ENCODE measurements around the gene CASK.

Gene CASK

GRCh38 chrX:41561045-41561444 lies 362.3 kb downstream of the CASK start:
- peak; percentile 64 for DNase-seq (ENCODE audit: low read depth)

GRCh38 chrX:41559235-41560052 lies 363.9 kb downstream of the CASK start:
- no peak for DNase-seq (ENCODE audit: low read depth)

- DNase-seq (ENCODE audit: low read depth), result no peak
Observed at GRCh38 chrX:41558531-41558930, 364.8 kb downstream of the CASK start.

GRCh38 chrX:41556958-41557357 lies 366.4 kb downstream of the CASK start:
- no peak for DNase-seq (ENCODE audit: low read depth)

GRCh38 chrX:41553688-41554087 lies 369.7 kb downstream of the CASK start:
- DNase-seq (ENCODE audit: low read depth), result no peak

GRCh38 chrX:41548411-41548810 lies 374.9 kb downstream of the CASK start:
- no peak for DNase-seq (ENCODE audit: low read depth)

- DNase-seq (ENCODE audit: low read depth), result no peak
Observed at GRCh38 chrX:41543668-41544067, 379.7 kb downstream of the CASK start.

- DNase-seq (ENCODE audit: low read depth), result no peak
Observed at GRCh38 chrX:41543025-41543424, 380.3 kb downstream of the CASK start.

- DNase-seq (ENCODE audit: low read depth), result no peak
Observed at GRCh38 chrX:41542536-41542935, 380.8 kb downstream of the CASK start.

- no peak for DNase-seq (ENCODE audit: low read depth)
Observed at GRCh38 chrX:41542135-41542534, 381.2 kb downstream of the CASK start.

- DNase-seq (ENCODE audit: low read depth), result peak; percentile 38
Observed at GRCh38 chrX:41541386-41541785, 382.0 kb downstream of the CASK start.

GRCh38 chrX:41538707-41539106 lies 384.6 kb downstream of the CASK start:
- DNase-seq (ENCODE audit: low read depth), result no peak

- no peak for DNase-seq (ENCODE audit: low read depth)
Observed at GRCh38 chrX:41530085-41530484, 393.3 kb downstream of the CASK start.

GRCh38 chrX:41529221-41529620 lies 394.1 kb downstream of the CASK start:
- no peak for DNase-seq (ENCODE audit: low read depth)

- DNase-seq (ENCODE audit: low read depth), result no peak
Observed at GRCh38 chrX:41528784-41529183, 394.6 kb downstream of the CASK start.

- DNase-seq (ENCODE audit: low read depth), result no peak
Observed at GRCh38 chrX:41526925-41527324, 396.4 kb downstream of the CASK start.

GRCh38 chrX:41526271-41526670 lies 397.1 kb downstream of the CASK start:
- DNase-seq (ENCODE audit: low read depth), result no peak

- DNase-seq (ENCODE audit: low read depth), result no peak
Observed at GRCh38 chrX:41522671-41523070, 400.7 kb downstream of the CASK start.

- no peak for DNase-seq (ENCODE audit: low read depth)
Observed at GRCh38 chrX:41522081-41522480, 401.3 kb downstream of the CASK start.

GRCh38 chrX:41519468-41519867 lies 403.9 kb downstream of the CASK start:
- no peak for DNase-seq (ENCODE audit: low read depth)

GRCh38 chrX:41518841-41519220 lies 404.5 kb downstream of the CASK start:
- DNase-seq (ENCODE audit: low read depth), result no peak

- no peak for DNase-seq (ENCODE audit: low read depth)
Observed at GRCh38 chrX:41518127-41518840, 405.1 kb downstream of the CASK start.

- DNase-seq (ENCODE audit: low read depth), result no peak
Observed at GRCh38 chrX:41516999-41517765, 406.2 kb downstream of the CASK start.

Data from stromal cell of bone marrow (primary cell).